AG09319 (cell line): ENCODE data around the gene HSF5.

ENCODE experiments used
- DNase-seq: peaks from one replicate; pipeline ENCODE4 v3.0.0-alpha.2; 2010; ENCODE audit warnings: low read depth; ENCODE audit errors: extremely low read depth
- TF ChIP-seq, protein P1 (sequence below): IDR thresholded peaks from 2 replicates; pipeline ENCODE4 v1.5.1; 2011; ENCODE audit warnings: low read depth, mild to moderate bottlenecking, inconsistent platforms, low read length, moderate library complexity

HSF5 gene

DNA sequence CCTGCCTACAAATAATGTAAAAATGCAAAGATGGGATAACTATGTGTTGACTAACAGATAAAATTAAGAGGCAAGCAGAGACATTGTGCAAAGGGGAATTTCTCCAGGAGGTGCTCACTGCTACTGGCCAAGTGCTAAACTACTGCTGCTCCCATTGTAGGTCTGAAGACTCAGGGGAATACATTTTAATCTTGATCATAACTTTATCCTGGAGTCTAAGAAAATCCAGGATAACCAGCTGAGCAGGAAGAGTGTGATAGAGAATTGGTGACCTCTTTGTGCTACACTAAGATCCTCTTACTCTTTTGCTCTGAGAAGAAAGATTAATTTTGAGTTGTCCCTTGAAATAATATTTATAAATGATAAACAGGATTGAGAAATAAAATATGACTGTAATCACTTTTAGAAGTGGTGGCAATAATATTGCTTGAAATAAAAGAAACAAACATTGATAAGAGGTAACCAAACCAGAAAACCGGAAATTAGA, 76.8 kb downstream of the HSF5 start:
- TF ChIP-seq, protein P1, sequence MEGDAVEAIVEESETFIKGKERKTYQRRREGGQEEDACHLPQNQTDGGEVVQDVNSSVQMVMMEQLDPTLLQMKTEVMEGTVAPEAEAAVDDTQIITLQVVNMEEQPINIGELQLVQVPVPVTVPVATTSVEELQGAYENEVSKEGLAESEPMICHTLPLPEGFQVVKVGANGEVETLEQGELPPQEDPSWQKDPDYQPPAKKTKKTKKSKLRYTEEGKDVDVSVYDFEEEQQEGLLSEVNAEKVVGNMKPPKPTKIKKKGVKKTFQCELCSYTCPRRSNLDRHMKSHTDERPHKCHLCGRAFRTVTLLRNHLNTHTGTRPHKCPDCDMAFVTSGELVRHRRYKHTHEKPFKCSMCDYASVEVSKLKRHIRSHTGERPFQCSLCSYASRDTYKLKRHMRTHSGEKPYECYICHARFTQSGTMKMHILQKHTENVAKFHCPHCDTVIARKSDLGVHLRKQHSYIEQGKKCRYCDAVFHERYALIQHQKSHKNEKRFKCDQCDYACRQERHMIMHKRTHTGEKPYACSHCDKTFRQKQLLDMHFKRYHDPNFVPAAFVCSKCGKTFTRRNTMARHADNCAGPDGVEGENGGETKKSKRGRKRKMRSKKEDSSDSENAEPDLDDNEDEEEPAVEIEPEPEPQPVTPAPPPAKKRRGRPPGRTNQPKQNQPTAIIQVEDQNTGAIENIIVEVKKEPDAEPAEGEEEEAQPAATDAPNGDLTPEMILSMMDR: no peak

DNA sequence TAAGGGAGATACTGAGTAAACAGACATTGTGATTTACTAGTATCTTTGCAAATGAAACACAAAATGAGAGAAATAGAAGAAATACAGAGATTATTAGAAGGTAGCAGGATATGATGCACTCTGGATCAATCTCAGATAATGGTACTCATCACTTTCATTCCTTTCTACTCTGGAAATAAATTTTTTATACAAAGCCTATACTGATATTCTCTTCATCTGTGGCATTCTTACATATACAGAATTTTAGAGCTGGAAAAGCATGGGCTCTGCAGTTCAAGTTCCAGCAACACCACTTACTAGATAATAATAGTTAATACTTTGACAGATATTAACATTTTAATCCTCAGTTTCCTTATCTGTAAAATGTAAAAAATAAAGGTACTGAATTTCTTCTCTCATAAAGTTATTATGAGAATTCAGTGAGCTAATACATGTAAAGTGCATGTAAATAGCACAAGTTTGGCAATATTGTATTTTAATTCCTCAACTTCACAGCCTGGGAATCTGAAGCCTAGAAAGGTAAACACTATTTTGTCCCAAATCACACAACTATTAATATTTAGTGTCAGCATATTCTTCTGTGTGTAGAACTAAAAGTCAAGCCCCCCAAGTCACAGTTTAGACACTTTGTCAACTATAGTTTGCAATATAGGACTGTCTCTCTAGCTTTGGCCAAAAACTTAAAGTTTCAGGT, 77.3 kb downstream of the HSF5 start:
- no peak for DNase-seq
- TF ChIP-seq, protein P1: no peak

More for the DNA sequence above, 76.8 kb downstream of the HSF5 start:
- no peak for DNase-seq

DNA sequence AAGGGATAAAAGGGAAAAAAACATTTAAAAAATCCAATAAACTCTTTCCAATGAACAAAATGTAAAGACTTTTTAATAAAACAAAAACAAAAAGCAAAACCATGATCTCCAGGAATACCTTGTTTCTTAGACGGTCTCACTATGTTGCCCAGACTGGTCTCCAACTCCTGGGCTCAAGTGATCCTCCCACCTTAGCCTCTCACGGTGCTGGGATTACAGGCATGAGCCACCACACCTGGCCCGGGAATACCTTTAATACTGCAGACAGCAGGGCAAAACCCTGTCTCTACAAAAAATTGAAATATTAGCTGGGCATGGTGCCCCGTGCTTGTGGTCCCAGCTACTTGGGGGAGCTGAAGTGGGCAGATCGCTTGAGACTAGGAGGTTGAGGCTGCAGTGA, 78.8 kb downstream of the HSF5 start:
- DNase-seq: no peak
- TF ChIP-seq, protein P1: no peak

DNA sequence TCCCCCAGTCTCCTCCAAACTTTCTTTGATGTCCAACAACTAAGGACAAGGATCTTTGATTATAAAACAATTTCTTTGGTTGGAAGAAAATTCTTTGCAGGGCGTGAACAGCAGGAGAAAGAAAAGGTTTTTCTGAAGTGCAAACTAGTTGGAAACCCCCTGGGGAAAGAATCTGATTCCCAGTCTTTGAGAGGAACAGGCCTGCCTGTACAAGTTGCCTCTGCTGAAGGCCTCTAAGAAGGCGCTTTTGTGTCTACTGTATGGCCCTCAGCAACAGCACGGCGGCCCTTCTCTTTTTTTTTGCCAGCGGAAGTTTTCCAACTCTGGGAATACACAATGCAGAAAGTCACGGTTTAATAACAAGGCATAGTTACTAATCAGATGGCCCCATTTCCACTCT, 84.9 kb downstream of the HSF5 start:
- DNase-seq: no peak
- TF ChIP-seq, protein P1: no peak

DNA sequence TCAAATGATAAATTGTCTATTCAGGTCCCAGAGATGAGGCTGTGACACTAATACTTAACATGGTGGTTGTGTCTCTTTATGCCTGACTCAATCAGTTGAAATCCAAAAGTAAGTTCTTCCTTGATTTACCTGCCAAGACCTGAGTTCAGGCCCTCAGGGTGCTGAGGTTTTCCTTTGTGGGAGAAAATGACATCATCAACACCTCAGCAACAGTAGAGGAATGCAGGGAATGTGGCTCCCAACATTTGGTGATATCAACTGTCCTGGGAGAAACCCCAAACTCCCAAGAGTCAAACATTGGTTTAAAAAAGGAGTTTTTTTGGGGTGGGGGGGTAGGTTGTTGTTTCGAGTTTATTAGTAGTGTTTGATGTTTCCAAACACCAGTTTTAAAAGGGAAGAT, 85.5 kb downstream of the HSF5 start:
- DNase-seq: no peak
- TF ChIP-seq, protein P1: no peak

DNA sequence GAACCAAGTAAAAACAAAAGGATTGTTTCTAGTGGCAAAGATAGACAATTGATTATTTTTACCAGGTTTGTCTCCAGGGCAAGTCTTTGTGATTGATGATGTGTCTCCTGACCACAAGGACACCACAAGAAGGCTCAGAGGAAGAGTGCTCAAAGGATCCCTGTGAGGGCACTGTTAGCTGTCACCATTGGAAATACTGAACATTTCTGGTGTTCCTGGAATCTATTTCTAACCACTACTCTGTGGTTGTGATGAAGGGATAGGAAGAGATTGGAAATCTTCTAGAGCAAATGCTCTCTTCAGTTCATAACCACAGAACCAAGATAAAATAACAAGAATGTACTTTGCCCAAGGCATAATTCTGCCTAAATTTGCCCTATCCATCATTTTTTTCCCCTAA, 86.2 kb downstream of the HSF5 start:
- DNase-seq: no peak
- TF ChIP-seq, protein P1: no peak

DNA sequence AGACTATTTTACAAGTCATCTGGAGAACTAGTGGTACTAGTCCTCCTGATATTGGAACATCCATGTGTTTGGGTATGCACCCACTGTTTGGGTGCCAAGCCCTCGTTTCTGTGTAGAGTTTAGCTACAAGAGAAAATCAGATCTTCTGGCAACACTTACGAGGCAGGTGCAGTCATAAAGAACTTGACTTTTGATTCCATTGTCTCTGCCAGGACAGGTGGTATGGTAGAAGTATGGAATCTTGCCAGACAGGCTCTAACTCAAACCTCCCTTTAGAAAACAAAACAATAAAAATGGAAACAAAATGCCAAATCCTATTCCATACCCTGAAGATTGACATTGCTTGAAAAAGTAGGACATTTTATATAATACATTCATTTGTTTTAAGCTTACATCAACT, 86.9 kb downstream of the HSF5 start:
- TF ChIP-seq, protein P1: no peak
- no peak for DNase-seq
